GM21825 (cell line): Measurements from ENCODE around the gene IGFLR1.
"Not testable (repeated sequence)": the region's sequence is repeated elsewhere in the genome, so short reads cannot be mapped to it uniquely, and the experiment has no call there.

Experiments used
- ATAC-seq: cut with Tn5 transposase; IDR thresholded peaks from one replicate; pipeline ENCODE4 v1.9.1; 2021; ENCODE audit warnings: mild to moderate bottlenecking, moderate library complexity; ENCODE audit not compliant: unreplicated experiment

Gene IGFLR1

DNA sequence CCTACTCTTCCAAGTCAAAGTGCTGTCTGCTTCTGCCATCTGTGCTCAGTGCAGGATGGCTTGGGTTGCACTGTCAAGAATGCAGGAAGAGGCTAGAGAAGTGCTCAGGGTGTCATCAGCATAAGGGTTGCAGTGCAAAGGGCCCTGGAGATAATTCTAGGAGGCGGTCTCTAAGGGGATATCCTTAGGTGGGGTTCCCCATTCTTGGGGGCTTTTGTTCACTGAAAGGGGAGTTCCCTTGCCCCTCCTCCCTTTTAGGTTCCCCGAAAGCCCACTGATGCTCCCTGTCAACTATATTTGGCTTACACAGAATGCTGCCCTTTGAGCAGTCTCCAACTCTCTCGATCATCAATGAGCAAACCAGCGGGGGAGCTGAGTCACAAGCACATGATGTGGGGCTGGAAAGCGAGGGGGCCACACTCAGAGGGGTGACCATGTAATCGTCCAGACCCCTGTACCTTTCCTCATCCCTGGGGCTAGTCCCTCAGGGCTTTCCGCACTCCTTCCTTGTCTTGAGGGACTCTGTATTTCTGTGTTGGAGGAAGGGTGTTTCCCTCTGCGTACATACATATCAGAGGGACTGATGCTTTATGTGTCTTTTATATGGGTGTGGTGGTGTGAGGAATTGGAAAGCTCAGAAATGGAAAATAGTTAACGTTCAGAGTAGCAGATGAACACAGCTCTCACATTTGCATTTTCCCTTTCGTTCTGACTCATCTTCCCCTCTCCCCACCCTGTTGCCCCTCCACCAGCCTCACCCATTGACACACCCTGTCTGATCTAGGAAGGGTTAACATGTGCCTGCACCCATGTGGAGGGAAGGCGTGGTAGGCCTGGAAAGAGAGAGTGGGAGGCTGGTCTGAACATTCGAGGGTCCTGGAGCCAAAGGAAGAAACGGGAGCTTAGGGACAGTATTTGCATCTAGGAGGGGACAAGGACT, 31.2 kb downstream of the IGFLR1 start:
- no peak for ATAC-seq

DNA sequence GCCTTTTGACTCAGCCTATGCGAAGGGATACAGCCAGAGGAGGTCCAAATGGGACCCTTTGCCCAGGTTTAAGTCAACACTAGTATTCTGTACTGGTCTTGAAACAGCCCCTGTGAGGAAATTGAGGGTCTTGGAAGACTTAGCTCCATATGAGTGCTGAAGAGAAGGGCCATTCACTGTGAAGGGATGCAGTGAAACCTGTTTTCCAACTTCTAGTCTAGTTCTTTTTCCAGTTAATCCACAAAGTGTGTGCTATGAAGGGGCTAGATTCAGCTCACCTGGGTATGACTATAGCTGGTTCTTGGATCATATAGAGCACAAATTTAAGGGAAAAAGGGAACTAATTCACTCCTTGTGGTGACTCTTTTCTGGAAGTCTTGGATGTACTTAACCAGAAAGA, 33.9 kb downstream of the IGFLR1 start:
- ATAC-seq, result no peak

DNA sequence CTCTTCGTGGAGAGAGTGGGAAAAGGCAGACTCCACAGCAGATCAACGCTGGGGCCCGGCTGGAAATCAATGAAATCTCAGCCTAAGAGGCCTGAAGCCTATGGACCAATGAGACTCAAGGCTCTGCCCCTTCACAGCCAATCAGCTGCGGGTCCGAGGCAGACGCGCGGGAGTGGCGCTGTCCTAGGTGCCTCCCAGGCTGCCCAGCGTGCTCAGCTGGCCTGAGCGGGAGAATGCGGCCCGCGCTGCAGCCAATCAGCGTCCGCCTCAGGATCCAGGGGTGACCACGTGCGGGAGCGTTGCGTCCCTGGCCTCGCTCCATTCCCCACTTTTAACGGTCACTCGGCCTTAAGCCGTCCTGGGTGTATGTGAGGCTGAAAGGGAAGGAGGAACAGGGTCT, 38.0 kb downstream of the IGFLR1 start, which contains the start of gene ZBTB32:
ZBTB32 (plus strand) TSS at position 341 of the 400 bp plus-strand sequence. CDS start 10,069 bp downstream, outside the sequence.
- ATAC-seq, result no peak

DNA sequence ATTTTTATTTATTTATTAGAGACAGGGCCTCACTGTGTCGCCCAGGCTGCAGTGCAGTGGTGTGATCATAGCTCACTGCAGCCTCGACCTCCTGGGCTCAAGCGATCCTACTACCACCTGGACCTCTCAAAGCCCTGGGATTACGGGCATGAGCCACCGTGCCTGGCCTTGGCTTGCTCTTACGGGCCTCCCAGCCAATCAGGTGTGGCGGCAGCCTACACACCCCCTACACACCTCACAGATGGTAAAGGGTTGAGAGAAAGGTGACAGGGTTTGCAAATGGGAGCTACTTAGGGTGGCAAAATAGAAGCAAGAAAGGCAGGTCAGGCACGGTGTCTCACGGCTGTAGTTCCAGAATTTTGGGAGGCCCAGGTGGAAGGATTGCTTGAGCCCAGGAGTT, 38.9 kb downstream of the IGFLR1 start:
- ATAC-seq, result no peak

DNA sequence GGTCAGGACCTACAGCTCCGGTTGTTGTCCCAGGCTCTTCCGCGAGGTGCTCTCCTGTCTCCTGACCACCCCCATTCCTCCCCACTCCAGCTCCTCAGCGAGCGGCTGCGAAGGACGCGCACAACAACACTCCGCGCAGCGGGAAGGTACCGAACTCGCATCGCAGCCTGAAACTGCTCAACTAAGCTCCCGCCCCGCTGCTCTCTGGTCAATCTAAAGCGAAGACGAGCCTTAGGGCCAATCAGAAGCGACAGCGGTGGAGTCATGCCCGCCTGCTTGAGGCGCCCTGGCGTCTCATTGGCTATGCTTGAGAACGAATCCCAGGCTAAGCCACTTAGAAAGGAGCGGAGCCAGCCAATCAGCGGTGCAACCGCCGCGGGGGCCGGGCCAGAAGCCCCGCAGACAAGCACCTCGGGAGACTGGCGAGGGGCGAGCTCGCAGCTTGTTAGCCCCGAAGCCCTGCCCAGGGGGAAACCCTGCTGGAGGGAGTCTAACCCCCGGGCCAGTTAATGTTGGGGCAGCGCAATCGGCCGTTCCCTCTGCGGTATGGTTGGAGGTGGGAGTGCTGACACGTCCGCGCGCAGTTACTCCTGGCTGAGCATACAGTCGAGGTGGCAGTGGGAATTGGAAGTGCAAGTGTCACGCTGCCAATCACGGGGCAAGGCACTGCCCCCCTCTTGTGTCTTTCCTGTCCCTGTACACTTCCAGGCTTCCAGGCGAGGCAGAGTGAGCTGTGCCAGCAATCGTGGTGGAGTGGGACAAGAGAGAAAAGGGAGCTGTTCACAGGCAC, 39.8 kb downstream of the IGFLR1 start:
- ATAC-seq, result peak; percentile 88

DNA sequence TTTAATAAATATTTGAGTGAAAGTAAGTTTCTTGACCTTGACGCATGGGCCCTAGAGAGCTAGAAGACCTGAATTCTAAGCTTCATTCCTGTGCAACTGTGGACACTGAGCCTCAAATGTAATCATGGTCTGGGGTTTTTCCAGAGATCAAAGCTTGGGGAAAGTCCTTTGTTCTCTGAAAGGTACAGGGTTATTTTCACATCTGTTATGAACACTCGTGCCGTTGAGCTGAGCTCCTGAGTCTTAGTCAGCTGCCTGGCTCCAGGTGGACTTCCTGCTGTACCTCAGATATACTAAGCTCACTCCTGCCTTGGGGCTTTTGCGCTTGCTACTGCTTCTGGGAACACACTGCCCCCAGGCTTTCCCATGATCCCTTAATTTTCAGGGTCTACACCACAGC, 45.4 kb downstream of the IGFLR1 start:
- no peak for ATAC-seq

DNA sequence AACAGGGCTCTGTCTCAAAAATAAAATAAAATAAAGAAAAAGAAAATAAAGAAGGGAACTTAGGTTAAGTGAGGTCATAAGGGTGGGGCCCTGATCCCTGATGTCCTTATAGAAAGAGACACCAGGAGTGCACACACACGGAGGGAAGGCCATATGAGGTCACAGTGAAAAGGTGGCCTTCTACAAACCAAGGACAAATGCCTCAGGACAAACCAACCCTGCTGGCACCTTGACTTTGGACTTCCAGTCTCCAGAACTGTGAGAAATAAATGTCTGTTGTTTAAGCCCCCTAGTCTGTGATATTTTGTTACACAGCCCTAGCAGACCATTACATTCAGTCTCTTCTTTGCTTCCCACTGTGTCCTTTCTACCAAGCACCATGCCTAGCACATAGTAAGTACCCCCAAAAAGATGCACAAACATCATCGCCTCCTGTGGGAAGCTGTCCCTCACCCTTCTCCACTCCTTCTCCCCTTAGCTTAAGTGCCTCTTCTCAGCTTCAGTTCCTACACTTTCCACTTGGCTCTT, 46.3 kb downstream of the IGFLR1 start:
- ATAC-seq, result no peak

DNA sequence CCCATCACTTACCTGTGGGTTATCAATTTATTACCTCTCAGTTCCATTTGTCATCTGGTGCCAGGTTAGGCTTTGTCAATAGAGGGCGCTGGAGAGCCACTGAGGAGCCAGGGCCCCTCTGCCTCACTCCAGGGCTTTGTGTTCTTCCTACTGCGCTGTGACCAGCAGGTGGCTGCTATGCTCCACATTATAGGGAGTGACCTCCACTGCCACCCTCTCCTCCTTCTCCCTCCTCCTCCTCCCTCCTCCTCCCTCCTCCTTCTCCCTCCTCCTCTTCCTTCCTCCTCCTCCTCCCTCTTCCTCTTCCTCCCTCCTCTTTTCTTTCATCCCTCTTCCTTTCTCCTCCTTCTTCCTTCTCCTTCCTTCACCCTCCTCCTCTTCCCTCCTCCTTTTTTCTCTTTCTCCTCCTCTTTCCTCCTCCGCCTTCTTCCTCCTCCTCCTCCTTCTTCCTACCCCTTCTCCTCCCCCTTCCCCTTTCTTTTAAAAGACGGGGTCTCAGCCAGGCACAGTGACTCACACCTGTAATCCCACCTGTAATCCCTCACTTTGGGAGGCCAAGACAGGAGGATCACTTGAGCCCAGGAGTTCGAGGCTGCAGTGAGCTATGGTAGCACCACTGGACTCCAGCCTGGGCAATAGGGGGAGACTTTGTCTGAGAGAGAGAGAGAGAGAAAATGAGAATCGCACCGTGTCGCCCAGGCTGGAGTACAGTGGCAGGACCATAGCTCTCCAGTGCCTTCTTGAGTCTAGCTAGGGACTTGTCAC, 48.2 kb downstream of the IGFLR1 start:
- ATAC-seq, result peak; percentile 75

DNA sequence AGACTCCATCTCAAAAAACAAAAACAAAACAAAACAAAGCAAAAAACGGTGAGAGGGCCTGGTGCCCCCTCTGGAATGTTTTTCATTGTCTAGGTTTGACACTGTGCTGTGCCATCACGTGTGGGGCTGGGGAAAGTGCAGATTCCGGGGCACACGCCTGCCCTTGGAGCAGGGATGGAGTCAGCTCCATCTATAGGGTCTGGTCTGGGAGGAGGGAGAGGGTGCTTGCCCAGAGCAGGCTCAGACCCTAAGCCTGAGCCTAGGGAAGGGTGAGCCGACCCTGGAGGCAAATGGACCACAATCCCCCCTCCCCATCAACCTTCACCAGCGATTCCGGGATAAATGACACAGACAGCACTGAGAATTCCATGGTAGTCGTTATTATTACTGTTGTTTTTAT, 48.8 kb downstream of the IGFLR1 start:
- no peak for ATAC-seq

DNA sequence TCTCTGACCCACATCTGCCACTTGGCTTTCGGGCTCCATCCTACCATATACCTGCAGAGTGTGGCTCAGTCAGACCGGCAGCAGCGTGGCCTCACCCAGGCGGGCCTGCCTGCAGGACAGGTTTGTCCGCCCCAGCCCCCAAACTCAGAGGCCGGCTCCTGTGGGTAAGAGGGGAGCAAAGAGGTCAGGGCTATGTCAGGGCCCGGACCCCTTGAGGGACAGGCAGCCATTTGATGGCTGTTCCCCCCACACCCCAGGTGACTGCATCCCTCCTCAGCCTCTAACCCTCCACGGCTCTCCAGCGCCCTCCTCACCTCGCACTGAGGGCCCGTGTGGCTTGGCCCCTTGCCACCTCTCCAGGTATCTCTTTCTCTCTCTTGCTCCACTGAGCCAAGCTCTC, 50.2 kb downstream of the IGFLR1 start:
- no peak for ATAC-seq

DNA sequence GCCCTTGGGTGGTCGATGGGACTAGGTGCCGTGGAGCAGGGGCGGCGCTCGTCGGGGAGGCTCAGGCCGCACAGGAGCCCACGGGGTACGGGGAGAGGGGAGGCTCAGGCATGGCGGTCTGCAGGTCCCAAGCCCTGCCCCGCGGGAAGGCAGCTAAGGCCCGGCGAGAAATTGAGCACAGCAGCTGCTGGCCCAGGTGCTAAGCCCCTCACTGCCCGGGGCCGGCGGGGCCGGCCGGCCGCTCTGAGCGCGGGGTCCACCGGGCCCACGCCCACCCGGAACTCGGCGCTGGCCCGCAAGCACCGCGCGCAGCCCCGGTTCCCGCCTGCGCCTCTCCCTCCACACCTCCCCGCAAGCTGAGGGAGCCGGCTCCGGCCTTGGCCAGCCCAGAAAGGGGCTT, 51.1 kb downstream of the IGFLR1 start:
- not testable (repeated sequence) for ATAC-seq

DNA sequence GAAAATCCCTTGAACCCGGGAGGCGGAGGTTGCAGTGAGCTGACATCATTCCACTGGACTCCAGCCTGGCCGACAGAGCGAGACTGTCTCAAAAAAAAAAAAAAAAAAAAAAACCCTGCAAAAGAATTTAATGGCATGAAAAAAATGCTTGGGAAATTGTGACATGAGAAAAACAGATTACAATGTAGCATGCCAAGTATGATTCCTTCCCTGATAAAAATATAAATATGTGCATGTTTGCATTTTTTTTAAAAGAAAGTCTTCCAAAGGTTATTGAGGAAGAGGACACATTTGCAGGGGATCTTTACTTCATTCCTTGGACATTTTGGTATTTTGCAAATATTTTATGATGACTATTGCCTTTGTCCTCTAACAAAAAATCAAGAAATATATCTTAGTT, 52.4 kb downstream of the IGFLR1 start:
- ATAC-seq, result no peak
